Ovary (tissue), 9 donors: ENCODE results near the gene BACE2. TPM values are rescaled to one million over a fixed set of nuclear protein-coding genes. Genes with fewer than 3 reads are reported as not detected.
"Not testable (repeated sequence)": the region's sequence is repeated elsewhere in the genome, so short reads cannot be mapped to it uniquely, and the experiment has no call there.

Source experiments
- DNase-seq, 5 donors: peaks; one replicate each; pipeline ENCODE4 v3.0.0-alpha.2; 2019 to 2020
- H3K27ac ChIP-seq, 2 donors: fragments of 200-600 bp; one replicate each; pipeline versions ENCODE4 v1.5.1 to v1.8.0; 2019 to 2022
- H3K27me3 ChIP-seq: fragments of 200-600 bp; one replicate; pipeline ENCODE4 v1.8.0; 2022
- H3K36me3 ChIP-seq: fragments of 200-600 bp; sonication (generic); one replicate; pipeline ENCODE4 v1.5.1; 2019
- H3K4me1 ChIP-seq: one replicate; pipeline ENCODE4 v1.8.1; 2013; ENCODE audit warnings: mild to moderate bottlenecking, moderate library complexity; ENCODE audit not compliant: insufficient read depth
- H3K4me3 ChIP-seq: fragments of 200-600 bp; sonication (generic); one replicate; pipeline ENCODE4 v1.5.1; 2017
- H3K9me3 ChIP-seq, 2 donors: fragments of 200-600 bp in 1 of 2; sonication (generic) in 1 of 2; one replicate each; pipeline versions ENCODE4 v1.5.1 to v1.8.1; 2013 to 2019; ENCODE audit warnings: mild to moderate bottlenecking in 1 of 2, moderate library complexity in 1 of 2
- CTCF ChIP-seq, 3 donors: fragments of 450-650 bp in 2 of 3; fragments of 200-600 bp in 1 of 3; IDR thresholded peaks; one replicate each; pipeline versions ENCODE4 v1.5.1 to v1.8.0; 2016 to 2022; ENCODE audit warnings: antibody characterized with exemption in 3 of 3, mild to moderate bottlenecking in 1 of 3
- EP300 ChIP-seq: sonication (generic); formaldehyde crosslinking; IDR thresholded peaks from one replicate; pipeline ENCODE4 v1.6.1; 2017; ENCODE audit warnings: antibody characterized with exemption
- POLR2A ChIP-seq: fragments of 450-650 bp; IDR thresholded peaks from one replicate; pipeline ENCODE4 v1.6.1; 2017; ENCODE audit warnings: antibody characterized with exemption, mild to moderate bottlenecking, moderate library complexity
- WGBS, 3 donors: extraction: QIAGEN DNeasy Blood & Tissue Kit in 1 of 3; methylation state at CpG; one replicate each; pipeline versions ENCODE4 v1.1.5 to v1.1.7; 2013 to 2017; 5-methylcytosine and 5-hydroxymethylcytosine counted together
- intact Hi-C, 4 donors: fragments of 100-400 bp; cut with DNase I; formaldehyde crosslinking; loops; one replicate each; pipeline versions ENCODE4 v1.11.0 to v1.15.1; 2022 to 2023
- polyA plus RNA-seq, 2 donors: library from polyadenylated mRNA; stranded (reverse); fragments of 200-250 nt in 1 of 2; fragments of 350-450 nt in 1 of 2; fragmentation: Illumina TruSeq in 1 of 2; extraction: RNeasy Lipid Tissue Mini Kit (QIAGEN cat#74804) in 1 of 2; gene quantifications; one replicate each; pipeline ENCODE4 v1.2.3, GENCODE V29; 2013 to 2014
- total RNA-seq, 7 donors: library from RNA; depleted of rRNA in 2 of 7; stranded (reverse); fragments of >200 nt in 2 of 7; fragmentation: NEBNext Ultra II Directional in 3 of 7; extraction: Animal tissue kit (Norgen Biotek cat#: 25700) in 3 of 7; gene quantifications; one replicate each; pipeline versions ENCODE4 v1.1.0 to v1.2.4, GENCODE V29; 2016 to 2023
- donor health status: DM: no; HTN: no; CAD: no; lungs with moderate emphysema.
- donor health status: DM: no; HTN: no; CAD: no.
- donor health status: Bipolar disorder and iron deficiency.
- donor health status: DM: yes; HTN: yes; CAD: no.
- donor health status: DM: no; HTN: no; CAD: no.
- donor health status: DM: yes; HTN: yes; CAD: no.

Gene BACE2
- total and polyA plus RNA-seq, 9 donors, result 11.4 to 75.6 (median 24.4) TPM

GRCh38 chr21:41188486-41189149 lies 20.7 kb downstream of the BACE2 start:
- no peak for TF ChIP-seq POLR2A
- TF ChIP-seq CTCF (IDR thresholded peaks at IDR 0.05), result no peak
- no peak for TF ChIP-seq EP300
- DNase-seq, result no peak
- Histone ChIP-seq H3K9me3 (no peaks in the 10 kb centered on the region), H3K36me3 (no peaks in the 10 kb centered on the region), H3K27me3 (no peaks in the 10 kb centered on the region), H3K4me3 (no peak overlapping the region), H3K4me1 (no peaks in the 10 kb centered on the region), H3K27ac (no peak overlapping the region)
- intact Hi-C loops, result loop anchor here in 1 of 4 donors (10.0 kb wide), 1 partner anchor 56 kb away; no protein-coding TSS in a partner anchor
- 93 to 96% (median 96%) methylated on average over 6 of the region's 6 CpGs for WGBS, 3 donors

GRCh38 chr21:41189150-41189745 lies 21.3 kb downstream of the BACE2 start:
- intact Hi-C loops, result loop anchor here in 1 of 4 donors (10.0 kb wide), 1 partner anchor 56 kb away; no protein-coding TSS in a partner anchor
- H3K4me1 ChIP-seq, result no peaks in the 10 kb centered on the region
- 86 to 93% (median 90%) methylated on average over 1 of the region's 1 CpG for WGBS, 3 donors
- H3K4me3 ChIP-seq, result no peak overlapping the region
- no peaks in the 10 kb centered on the region for H3K9me3 ChIP-seq
- DNase-seq, result no peak
- H3K27ac ChIP-seq, result no peak overlapping the region
- no peaks in the 10 kb centered on the region for H3K36me3 ChIP-seq
- no peaks in the 10 kb centered on the region for H3K27me3 ChIP-seq
- TF ChIP-seq POLR2A, result no peak
- TF ChIP-seq CTCF (IDR thresholded peaks at IDR 0.05), result no peak
- no peak for TF ChIP-seq EP300

DNA sequence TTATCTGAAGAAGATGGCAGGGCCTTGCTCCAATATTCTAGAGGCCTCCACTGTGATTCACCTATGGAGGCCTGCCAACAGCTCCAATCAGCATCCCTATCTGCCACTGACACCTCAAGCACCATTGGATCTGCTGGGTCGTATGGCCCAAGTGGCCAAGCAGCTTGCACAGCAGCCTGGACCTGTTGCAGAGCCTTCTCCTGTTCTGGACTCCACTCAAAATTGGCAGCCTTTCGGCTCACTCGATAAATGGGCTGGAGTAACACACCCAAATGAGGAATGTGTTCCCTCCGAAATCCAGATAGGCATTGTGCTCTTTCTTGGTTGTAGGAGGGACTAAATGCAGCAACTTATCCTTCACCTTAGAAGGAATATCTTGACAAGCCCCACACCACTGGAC lies 24.6 kb downstream of the BACE2 start:
- intact Hi-C loops, H3K27ac ChIP-seq, DNase-seq, H3K9me3 ChIP-seq, H3K4me3 ChIP-seq, H3K4me1 ChIP-seq, H3K27me3 ChIP-seq, H3K36me3 ChIP-seq: not testable (repeated sequence)
- WGBS, 3 donors, result 89 to 92% (median 90%) methylated on average over 4 of the region's 4 CpGs

- no peaks in the 10 kb centered on the region for H3K9me3 ChIP-seq
- no peak overlapping the region for H3K4me3 ChIP-seq
- H3K27me3 ChIP-seq, result no peaks in the 10 kb centered on the region
- no peaks in the 10 kb centered on the region for H3K4me1 ChIP-seq
- no peak overlapping the region for H3K27ac ChIP-seq
- 91 to 94% (median 94%) methylated on average over 5 of the region's 5 CpGs for WGBS, 3 donors
- no peak for DNase-seq
- no peak for TF ChIP-seq POLR2A
- no peak for TF ChIP-seq EP300
- no peak for TF ChIP-seq CTCF (IDR thresholded peaks at IDR 0.05)
- intact Hi-C loops, result no loop called here
- no peaks in the 10 kb centered on the region for H3K36me3 ChIP-seq
Observed at GRCh38 chr21:41195311-41195710, 27.4 kb downstream of the BACE2 start.

- 53 to 61% (median 58%) methylated on average over 5 of the region's 5 CpGs for WGBS, 3 donors
- H3K27me3 ChIP-seq, result no peaks in the 10 kb centered on the region
- H3K27ac ChIP-seq, result no peak overlapping the region
- H3K4me1 ChIP-seq, result no peaks in the 10 kb centered on the region
- TF ChIP-seq CTCF (IDR thresholded peaks at IDR 0.05) (no peak), POLR2A (no peak), EP300 (no peak)
- no peak overlapping the region for H3K4me3 ChIP-seq
- no peak for DNase-seq
- intact Hi-C loops, result no loop called here
- H3K36me3 ChIP-seq, result no peaks in the 10 kb centered on the region
- H3K9me3 ChIP-seq, result no peaks in the 10 kb centered on the region
Observed at GRCh38 chr21:41196993-41197392, 29.0 kb downstream of the BACE2 start.
